Activated CD4-positive, alpha-beta T cell treated with anti-CD3 and anti-CD28 coated beads, Interleukin-2, amount 50 U/mL, for 48 hours (primary cell): ENCODE results near the gene KRT33B.

Source experiments
- DNase-seq, 2 experiments: peaks; one replicate each; pipeline ENCODE4 v3.0.0-alpha.2; 2020

KRT33B gene

DNA sequence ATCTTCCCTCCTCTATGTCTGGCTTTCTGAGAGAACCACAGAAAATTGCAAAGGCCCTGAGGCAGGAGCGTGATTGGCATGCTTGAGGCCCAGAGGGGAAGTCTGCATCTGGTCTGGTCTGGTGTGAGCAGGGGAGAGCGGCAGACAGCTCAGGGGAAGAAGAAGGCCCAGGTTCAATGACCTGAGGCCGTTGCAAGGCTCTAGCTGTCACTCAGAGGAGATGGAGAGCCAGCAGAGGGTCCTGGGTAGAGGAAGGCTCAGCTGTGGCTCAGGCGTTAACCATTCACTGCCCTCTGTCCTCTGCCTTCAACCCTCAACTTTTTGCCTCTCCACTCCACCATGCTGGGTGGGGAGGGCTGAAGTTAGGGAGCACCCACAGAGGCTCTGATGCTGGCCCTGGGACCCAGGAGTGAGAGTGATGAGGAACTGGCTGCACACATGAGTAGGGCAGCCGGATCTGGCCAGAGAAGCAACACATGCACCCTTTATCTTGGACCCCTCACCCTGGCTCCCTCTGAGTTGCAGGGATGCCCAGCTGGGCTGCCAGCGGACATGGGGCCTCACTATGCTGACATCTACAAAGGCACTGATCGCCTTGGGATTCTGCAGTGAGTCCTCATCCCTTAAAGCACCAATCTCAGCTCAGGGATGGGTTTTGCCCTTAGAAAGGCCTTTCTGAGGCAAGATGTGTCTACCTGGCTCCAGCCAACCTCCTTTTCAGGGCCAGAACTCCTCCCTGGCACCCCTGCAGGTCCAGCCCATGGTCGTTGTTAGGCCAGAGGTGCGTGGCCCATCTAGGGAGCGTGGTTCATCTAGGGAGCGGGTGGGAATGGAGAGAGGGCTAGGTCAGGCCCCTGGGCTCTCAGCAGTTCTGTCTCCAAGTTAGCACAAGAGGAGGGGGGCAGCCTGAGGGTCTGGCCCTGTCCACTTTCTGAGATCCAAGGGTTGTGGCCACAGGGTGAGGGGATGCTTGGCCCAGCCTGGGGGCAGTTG lies 46.4 kb downstream of the KRT33B start:
- DNase-seq, result no peak

DNA sequence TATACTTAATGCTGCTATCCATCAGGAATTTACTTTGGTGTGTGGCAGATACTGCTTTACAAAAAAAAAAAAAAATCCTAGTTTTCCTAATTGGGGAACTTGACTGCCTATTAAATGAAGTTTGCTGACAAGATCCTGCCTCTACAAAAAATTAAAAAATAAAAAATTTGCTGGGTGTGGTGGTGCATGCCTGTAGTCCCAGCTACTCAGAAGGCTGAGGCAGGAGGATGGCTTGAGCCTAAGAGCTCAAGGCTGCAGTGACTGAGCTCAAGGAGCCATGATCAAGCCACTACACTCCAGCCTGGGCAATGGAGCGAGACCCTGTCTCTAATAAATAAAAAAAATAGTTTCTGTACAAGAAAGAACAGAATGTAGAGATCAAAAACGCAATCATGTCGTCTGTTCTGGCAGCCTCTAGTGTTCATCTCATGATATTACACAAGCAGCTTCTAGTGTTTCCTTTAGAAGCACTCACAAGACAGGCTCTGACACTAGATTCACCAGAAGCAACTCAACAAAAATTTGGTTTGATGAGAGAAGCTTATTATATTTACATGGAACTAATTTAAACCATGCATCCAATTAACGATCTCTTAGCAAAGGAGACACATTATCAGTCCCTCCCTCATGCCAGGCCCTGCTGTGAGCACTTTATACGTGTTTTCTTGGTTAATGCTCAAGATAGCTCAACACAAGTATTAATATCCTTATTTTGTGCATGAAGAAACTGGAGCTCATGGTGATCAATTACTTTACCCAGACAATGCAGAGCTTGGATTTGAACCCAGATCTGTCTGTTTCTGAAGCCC lies 47.3 kb downstream of the KRT33B start:
- no peak for DNase-seq

- no peak for DNase-seq
Observed at GRCh38 chr17:41318231-41318630, 51.4 kb downstream of the KRT33B start.

DNA sequence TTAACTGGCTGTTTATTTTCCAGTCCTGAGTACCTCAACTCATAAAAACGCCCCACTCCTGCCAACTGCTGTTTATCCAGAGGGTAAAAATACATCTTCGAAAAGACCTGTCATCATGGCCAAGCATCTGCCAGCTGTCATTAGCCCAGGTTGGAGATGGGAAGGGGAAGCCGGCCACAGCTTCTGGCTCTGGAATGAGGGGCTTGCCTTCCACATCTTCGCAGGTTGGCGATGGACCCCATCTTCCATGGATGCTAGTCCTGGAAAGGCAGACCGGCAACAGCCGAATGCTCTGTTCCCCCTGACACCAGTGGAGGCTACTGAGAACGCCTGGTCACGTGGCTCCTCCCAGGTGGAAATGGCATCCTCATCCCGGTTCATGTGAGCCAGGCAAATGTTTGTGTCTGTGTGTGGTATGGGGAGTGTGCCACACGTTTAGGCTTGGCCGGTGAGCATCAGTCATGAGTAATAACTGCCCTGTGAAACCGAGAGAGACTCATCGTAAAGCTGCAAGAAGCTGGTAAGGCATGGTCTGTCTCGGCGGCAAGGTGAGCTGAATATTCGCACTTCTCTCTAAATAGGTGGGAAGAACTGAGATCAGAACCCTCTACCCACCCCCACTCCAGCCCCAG lies 53.7 kb downstream of the KRT33B start:
- no peak for DNase-seq

DNA sequence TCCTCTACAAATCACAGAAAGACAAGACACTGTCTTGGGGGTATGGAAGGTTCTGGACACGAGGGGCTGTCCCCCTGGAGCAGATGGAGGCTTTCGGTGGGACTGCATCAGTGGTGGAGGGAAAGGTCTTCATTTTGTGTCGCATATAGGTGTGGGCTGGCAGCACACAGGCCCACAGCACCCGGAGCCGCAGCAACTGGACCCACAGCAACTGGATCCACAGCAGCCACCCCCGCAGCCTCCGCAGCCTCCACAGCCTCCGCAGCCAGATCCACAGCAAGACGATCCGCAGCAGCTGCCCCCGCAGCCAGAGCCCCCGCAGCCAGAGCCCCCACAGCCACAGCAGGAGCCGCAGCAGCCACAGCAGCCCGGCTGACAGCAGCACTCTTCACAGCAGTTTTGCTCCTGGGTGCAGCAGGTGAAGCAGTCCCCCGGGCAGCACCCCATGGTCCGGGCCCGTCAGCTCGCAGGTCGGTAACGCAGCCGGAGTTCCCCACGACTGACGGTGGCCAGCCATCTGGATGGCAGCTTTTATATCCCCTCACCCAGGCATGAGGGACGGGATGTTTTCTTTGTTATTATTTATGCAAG lies 54.3 kb downstream of the KRT33B start, which contains the start of gene KRTAP17-1:
TSS of gene KRTAP17-1 (minus strand) at position 507 of the 591 bp plus-strand sequence. CDS start at position 447, 60 bp downstream.
- no peak for DNase-seq
